ENCODE results near the gene PTPRN2. TPM values are rescaled to one million over a fixed set of nuclear protein-coding genes. Genes with fewer than 3 reads are reported as not detected.

PTPRN2 gene
- total RNA-seq, 5 donors from 2014 or later (not counting 1 experiment from before 2014, with no cell fraction given), result 0.60 to 1.7 (median 0.82) TPM

DNA sequence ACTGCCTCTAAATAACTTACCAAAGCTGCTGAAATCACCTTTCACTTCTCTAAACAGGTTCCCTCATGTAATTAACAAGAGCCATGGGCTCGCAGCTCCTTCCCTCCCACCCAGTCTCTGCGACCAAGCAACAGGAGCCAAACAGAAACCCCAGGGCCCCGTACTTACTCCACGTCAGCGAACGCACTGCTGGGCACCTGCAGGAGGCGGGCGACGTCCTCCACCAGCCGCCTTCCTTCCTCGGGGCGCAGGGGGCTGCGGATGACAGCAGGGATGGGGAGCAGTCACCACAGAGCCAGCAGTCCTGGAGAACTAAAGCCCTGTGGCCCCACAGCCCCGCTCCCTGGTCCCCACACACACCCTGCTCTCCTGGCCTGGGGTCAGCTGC, 477.0 kb downstream of the PTPRN2 start:
- DNase-seq (no peak), ATAC-seq (replicated peaks in 1 of 4) (no peak)
- no peaks in the 10 kb centered on the region for H3K4me1 ChIP-seq (ENCODE audit: control insufficient read depth in 1 of 2, extremely low read depth in 1 of 2, insufficient read depth in 2 of 2, low read length in 2 of 2)
- POLR2A ChIA-PET, result no interaction called here
- Mint-ChIP-seq H3K27me3 (peaks cover 4 to 19% of the 10 kb centered on the region in 2 donors), H3K4me3 (no peak overlapping the region), H3K4me1 (no peaks in the 10 kb centered on the region), H3K27ac (no peak overlapping the region), H3K9me3 (peaks cover 3 to 12% (median 8%) of the 10 kb centered on the region in 3 donors), H3K36me3 (no peaks in the 10 kb centered on the region)
- no peaks in the 10 kb centered on the region for H3K36me3 ChIP-seq (ENCODE audit: control insufficient read depth in 2 of 2, extremely low read depth in 1 of 2, insufficient read depth in 1 of 2, low read length in 1 of 2)
- H3K4me3 ChIP-seq (ENCODE audit: control insufficient read depth in 1 of 2, extremely low read depth in 1 of 2, low read length in 1 of 2), result no peak overlapping the region
- peaks cover 0 to 33% of the 10 kb centered on the region in 2 experiments for H3K27me3 ChIP-seq (replicated peaks in 1 of 2; ENCODE audit: control insufficient read depth in 2 of 2, extremely low read depth in 1 of 2, insufficient read depth in 2 of 2, low read length in 1 of 2)
- no peak overlapping the region for H3K27ac ChIP-seq (ENCODE audit: low read length)
- H3K9me3 ChIP-seq, result no peaks in the 10 kb centered on the region
- CTCF ChIA-PET, result no interaction called here
- 88% methylated on average over 11 of the region's 14 CpGs for WGBS (ENCODE audit: insufficient coverage)

DNA sequence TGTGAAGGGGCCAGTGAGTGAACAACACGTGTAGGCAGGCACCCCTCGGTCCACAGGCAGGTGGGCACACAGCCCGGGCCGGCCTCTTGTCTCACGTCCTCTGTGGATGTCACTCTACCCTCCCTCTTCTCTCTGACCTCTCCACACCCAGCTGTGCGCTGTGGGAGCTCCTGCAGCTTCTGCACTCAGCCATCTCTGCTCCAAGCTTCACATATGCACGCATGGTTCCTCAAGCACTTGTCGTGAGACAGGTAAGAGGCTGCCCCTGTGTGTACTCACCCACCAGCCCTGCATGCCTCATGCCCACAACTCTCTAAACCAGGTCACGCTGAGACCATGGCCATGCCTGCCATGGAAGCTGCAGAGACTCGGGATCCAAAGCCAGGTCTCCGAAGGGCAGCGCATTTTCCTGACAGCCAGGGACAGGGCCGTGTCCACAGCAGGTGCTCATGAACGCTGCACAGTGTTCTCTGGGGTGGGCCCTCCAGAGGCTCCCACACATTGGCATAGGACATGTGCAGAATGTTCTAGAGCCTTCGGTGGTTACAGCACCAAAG, 477.5 kb downstream of the PTPRN2 start:
- H3K27ac Mint-ChIP-seq, result no peak overlapping the region
- peaks cover 3 to 10% (median 8%) of the 10 kb centered on the region in 3 donors for H3K9me3 Mint-ChIP-seq
- ChIA-PET POLR2A (no interaction called here), CTCF (no interaction called here)
- peaks cover 4 to 19% of the 10 kb centered on the region in 2 donors for H3K27me3 Mint-ChIP-seq
- H3K4me3 Mint-ChIP-seq, result no peak overlapping the region
- DNase-seq, result no peak
- no peaks in the 10 kb centered on the region for H3K4me1 Mint-ChIP-seq
- no peaks in the 10 kb centered on the region for H3K9me3 ChIP-seq
- no peak for ATAC-seq (replicated peaks in 1 of 4)
- WGBS (ENCODE audit: insufficient coverage), result 86% methylated on average over 15 of the region's 15 CpGs
- H3K36me3 Mint-ChIP-seq, result no peaks in the 10 kb centered on the region
- H3K27ac ChIP-seq (ENCODE audit: low read length), result no peak overlapping the region
- no peak overlapping the region for H3K4me3 ChIP-seq (ENCODE audit: control insufficient read depth in 1 of 2, extremely low read depth in 1 of 2, low read length in 1 of 2)
- peaks cover 0 to 33% of the 10 kb centered on the region in 2 experiments for H3K27me3 ChIP-seq (replicated peaks in 1 of 2; ENCODE audit: control insufficient read depth in 2 of 2, extremely low read depth in 1 of 2, insufficient read depth in 2 of 2, low read length in 1 of 2)
- no peaks in the 10 kb centered on the region for H3K36me3 ChIP-seq (ENCODE audit: control insufficient read depth in 2 of 2, extremely low read depth in 1 of 2, insufficient read depth in 1 of 2, low read length in 1 of 2)
- no peaks in the 10 kb centered on the region for H3K4me1 ChIP-seq (ENCODE audit: control insufficient read depth in 1 of 2, extremely low read depth in 1 of 2, insufficient read depth in 2 of 2, low read length in 2 of 2)

DNA sequence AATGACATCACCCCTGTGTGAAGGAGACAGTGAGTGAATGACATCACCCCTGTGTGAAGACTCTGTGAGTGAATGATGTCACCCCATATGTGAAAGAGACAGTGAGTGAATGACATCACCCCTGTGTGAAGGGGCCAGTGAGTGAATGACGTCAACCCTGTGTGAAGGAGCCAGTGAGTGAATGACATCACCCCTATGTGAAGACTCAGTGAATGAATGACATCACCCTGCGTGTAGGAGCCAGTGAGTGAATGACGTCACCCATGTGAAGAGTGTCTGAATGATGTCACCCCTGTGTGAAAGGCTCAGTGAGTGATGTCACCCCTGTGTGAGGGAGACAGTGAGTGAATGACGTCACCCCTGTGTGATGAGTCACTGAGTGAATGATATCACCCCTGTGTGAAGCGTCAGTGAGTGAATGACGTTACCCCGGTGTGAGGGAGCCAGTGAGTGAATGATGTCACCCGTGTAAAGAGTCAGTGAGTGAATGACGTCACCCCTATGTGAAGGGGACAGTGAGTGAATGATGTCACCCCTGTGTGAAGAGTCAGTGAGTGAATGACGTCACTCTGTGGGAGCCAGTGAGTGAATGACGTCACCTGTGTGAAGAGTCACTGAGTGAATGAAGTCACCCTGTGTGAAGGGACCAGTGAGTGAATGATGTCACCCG, 478.1 kb downstream of the PTPRN2 start:
- ChIA-PET CTCF (no interaction called here), POLR2A (no interaction called here)
- no peak overlapping the region for H3K4me3 ChIP-seq (ENCODE audit: control insufficient read depth in 1 of 2, extremely low read depth in 1 of 2, low read length in 1 of 2)
- ATAC-seq (replicated peaks in 1 of 4) (no peak), DNase-seq (no peak)
- WGBS (ENCODE audit: insufficient coverage), result 79% methylated on average over 12 of the region's 12 CpGs
- peaks cover 0 to 36% of the 10 kb centered on the region in 2 experiments for H3K27me3 ChIP-seq (replicated peaks in 1 of 2; ENCODE audit: control insufficient read depth in 2 of 2, extremely low read depth in 1 of 2, insufficient read depth in 2 of 2, low read length in 1 of 2)
- peaks cover 4 to 19% of the 10 kb centered on the region in 2 donors for H3K27me3 Mint-ChIP-seq
- H3K27ac Mint-ChIP-seq, result no peak overlapping the region
- no peaks in the 10 kb centered on the region for H3K4me1 Mint-ChIP-seq
- H3K4me1 ChIP-seq (ENCODE audit: control insufficient read depth in 1 of 2, extremely low read depth in 1 of 2, insufficient read depth in 2 of 2, low read length in 2 of 2), result no peaks in the 10 kb centered on the region
- H3K9me3 ChIP-seq, result no peaks in the 10 kb centered on the region
- no peak overlapping the region for H3K4me3 Mint-ChIP-seq
- H3K9me3 Mint-ChIP-seq, result peaks cover 3 to 8% (median 4%) of the 10 kb centered on the region in 3 donors
- no peaks in the 10 kb centered on the region for H3K36me3 ChIP-seq (ENCODE audit: control insufficient read depth in 2 of 2, extremely low read depth in 1 of 2, insufficient read depth in 1 of 2, low read length in 1 of 2)
- H3K36me3 Mint-ChIP-seq, result no peaks in the 10 kb centered on the region
- H3K27ac ChIP-seq (ENCODE audit: low read length), result no peak overlapping the region

DNA sequence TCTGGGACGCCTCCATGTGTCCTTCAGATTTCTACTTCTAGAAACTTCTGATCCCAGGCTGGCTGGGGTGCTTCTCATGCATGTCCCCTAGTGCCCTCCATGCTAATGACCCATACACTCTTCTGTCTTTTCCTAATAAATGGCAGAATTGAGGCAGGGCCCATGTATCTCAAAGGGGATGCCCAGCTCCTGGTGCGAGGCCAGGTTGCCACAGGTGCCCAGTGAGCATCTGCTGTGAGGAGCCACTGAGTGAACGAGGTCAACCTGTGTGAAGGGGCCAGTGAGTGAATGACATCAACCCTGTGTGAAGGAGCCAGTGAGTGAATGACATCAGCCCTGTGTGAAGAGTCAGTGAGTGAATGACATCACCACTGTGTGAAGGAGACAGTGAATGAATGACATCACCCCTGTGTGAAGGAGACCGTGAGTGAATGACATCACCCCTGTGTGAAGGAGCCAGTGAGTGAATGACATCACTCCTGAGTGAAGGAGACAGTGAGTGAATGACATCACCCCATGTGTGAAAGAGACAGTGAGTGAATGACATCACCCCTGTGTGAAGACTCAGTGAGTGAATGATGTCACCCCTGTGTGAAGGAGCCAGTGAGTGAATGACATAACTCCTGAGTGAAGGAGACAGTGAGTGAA, 478.9 kb downstream of the PTPRN2 start:
- Histone ChIP-seq H3K4me1 (ENCODE audit: control insufficient read depth in 1 of 2, extremely low read depth in 1 of 2, insufficient read depth in 2 of 2, low read length in 2 of 2) (no peaks in the 10 kb centered on the region), H3K9me3 (no peaks in the 10 kb centered on the region), H3K27me3 (replicated peaks in 1 of 2; ENCODE audit: control insufficient read depth in 2 of 2, extremely low read depth in 1 of 2, insufficient read depth in 2 of 2, low read length in 1 of 2) (peaks cover 0 to 37% of the 10 kb centered on the region in 2 experiments), H3K27ac (ENCODE audit: low read length) (no peak overlapping the region), H3K36me3 (ENCODE audit: control insufficient read depth in 2 of 2, extremely low read depth in 1 of 2, insufficient read depth in 1 of 2, low read length in 1 of 2) (no peaks in the 10 kb centered on the region), H3K4me3 (ENCODE audit: control insufficient read depth in 1 of 2, extremely low read depth in 1 of 2, low read length in 1 of 2) (no peak overlapping the region)
- 72% methylated on average over 4 of the region's 4 CpGs for WGBS (ENCODE audit: insufficient coverage)
- Mint-ChIP-seq H3K27ac (no peak overlapping the region), H3K36me3 (no peaks in the 10 kb centered on the region), H3K4me1 (no peaks in the 10 kb centered on the region), H3K9me3 (peaks cover 0 to 8% (median 4%) of the 10 kb centered on the region in 3 donors), H3K27me3 (peaks cover 4 to 19% of the 10 kb centered on the region in 2 donors), H3K4me3 (no peak overlapping the region)
- POLR2A ChIA-PET, result no interaction called here
- no peak for DNase-seq
- ATAC-seq (replicated peaks in 1 of 4), result no peak
- CTCF ChIA-PET, result no interaction called here

DNA sequence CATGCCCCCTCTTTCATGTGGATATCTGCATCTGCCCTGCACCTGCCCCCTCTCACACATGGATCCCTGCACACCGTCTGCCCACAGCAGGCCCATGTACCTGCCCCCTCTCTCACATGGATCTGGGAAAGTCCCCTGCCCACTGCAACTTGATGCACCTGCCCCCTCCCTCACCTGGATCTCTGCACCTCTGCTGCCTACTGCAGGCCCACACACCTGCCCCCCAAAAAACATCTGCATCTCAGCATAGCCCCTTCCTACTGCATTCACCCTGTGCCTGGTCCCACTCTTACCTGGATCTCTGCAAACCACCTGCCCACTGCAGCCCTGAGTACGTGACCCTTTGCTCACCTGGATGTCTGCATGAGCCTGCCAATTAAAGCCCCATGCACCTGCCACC, 479.8 kb downstream of the PTPRN2 start:
- ATAC-seq (replicated peaks in 1 of 4), result no peak
- peaks cover 0 to 38% of the 10 kb centered on the region in 2 experiments for H3K27me3 ChIP-seq (replicated peaks in 1 of 2; ENCODE audit: control insufficient read depth in 2 of 2, extremely low read depth in 1 of 2, insufficient read depth in 2 of 2, low read length in 1 of 2)
- no peak overlapping the region for H3K27ac ChIP-seq (ENCODE audit: low read length)
- no peak for DNase-seq
- H3K9me3 ChIP-seq, result no peaks in the 10 kb centered on the region
- WGBS (ENCODE audit: insufficient coverage), result 73% methylated on average over 2 of the region's 2 CpGs
- H3K27ac Mint-ChIP-seq, result no peak overlapping the region
- peaks cover 0 to 8% (median 0%) of the 10 kb centered on the region in 3 donors for H3K9me3 Mint-ChIP-seq
- H3K36me3 ChIP-seq (ENCODE audit: control insufficient read depth in 2 of 2, extremely low read depth in 1 of 2, insufficient read depth in 1 of 2, low read length in 1 of 2), result no peaks in the 10 kb centered on the region
- no peak overlapping the region for H3K4me3 Mint-ChIP-seq
- H3K4me3 ChIP-seq (ENCODE audit: control insufficient read depth in 1 of 2, extremely low read depth in 1 of 2, low read length in 1 of 2), result no peak overlapping the region
- ChIA-PET CTCF (no interaction called here), POLR2A (no interaction called here)
- H3K36me3 Mint-ChIP-seq, result no peaks in the 10 kb centered on the region
- peaks cover 6 to 19% of the 10 kb centered on the region in 2 donors for H3K27me3 Mint-ChIP-seq
- H3K4me1 Mint-ChIP-seq, result no peaks in the 10 kb centered on the region
- H3K4me1 ChIP-seq (ENCODE audit: control insufficient read depth in 1 of 2, extremely low read depth in 1 of 2, insufficient read depth in 2 of 2, low read length in 2 of 2), result no peaks in the 10 kb centered on the region

DNA sequence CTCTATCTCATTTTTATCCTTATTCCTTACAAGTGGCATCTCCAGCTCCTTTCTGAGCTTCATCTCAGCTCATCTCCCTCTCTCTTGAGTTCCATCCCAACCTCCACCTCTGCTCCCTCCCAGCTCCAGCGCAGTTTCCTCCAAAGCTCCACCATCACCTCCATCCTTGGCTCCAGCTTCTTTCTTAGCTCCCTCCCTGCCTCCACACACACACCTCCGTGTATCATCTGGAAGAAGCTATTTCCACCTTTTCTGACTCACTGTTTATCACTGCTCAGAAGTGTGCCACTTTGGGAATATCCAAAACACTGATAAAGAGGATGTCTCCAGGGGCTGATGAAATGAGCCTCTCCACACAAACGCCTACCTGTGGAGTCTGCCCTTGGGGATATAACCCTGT, 481.4 kb downstream of the PTPRN2 start:
- 67% methylated on average over 2 of the region's 3 CpGs for WGBS (ENCODE audit: insufficient coverage)
- Histone ChIP-seq H3K4me1 (ENCODE audit: control insufficient read depth in 1 of 2, extremely low read depth in 1 of 2, insufficient read depth in 2 of 2, low read length in 2 of 2) (no peaks in the 10 kb centered on the region), H3K9me3 (no peaks in the 10 kb centered on the region), H3K4me3 (ENCODE audit: control insufficient read depth in 1 of 2, extremely low read depth in 1 of 2, low read length in 1 of 2) (no peak overlapping the region), H3K27me3 (replicated peaks in 1 of 2; ENCODE audit: control insufficient read depth in 2 of 2, extremely low read depth in 1 of 2, insufficient read depth in 2 of 2, low read length in 1 of 2) (peaks cover 0 to 37% of the 10 kb centered on the region in 2 experiments), H3K27ac (ENCODE audit: low read length) (no peak overlapping the region), H3K36me3 (ENCODE audit: control insufficient read depth in 2 of 2, extremely low read depth in 1 of 2, insufficient read depth in 1 of 2, low read length in 1 of 2) (no peaks in the 10 kb centered on the region)
- ChIA-PET POLR2A (no interaction called here), CTCF (no interaction called here)
- Mint-ChIP-seq H3K27ac (no peak overlapping the region), H3K36me3 (no peaks in the 10 kb centered on the region), H3K4me3 (no peak overlapping the region), H3K9me3 (peaks cover 0 to 4% (median 0%) of the 10 kb centered on the region in 3 donors), H3K27me3 (peaks cover 8 to 21% of the 10 kb centered on the region in 2 donors), H3K4me1 (no peaks in the 10 kb centered on the region)
- ATAC-seq (replicated peaks in 1 of 4), result no peak
- DNase-seq, result no peak
